Activated CD8-positive, alpha-beta T cell treated with anti-CD3 and anti-CD28 coated beads for 36 hours (primary cell): ENCODE data around the gene LPCAT1. TPM values are rescaled to one million over a fixed set of nuclear protein-coding genes. Genes with fewer than 3 reads are reported as not detected.
"Not testable (repeated sequence)": the region's sequence is repeated elsewhere in the genome, so short reads cannot be mapped to it uniquely, and the experiment has no call there.

Experiments
- ATAC-seq: fragments of 200-7000 bp; cut with Tn5 transposase; one replicate; pipeline ENCODE4 v1.10.0; 2021; ENCODE audit warnings: mild to moderate bottlenecking, moderate library complexity
- CTCF ChIA-PET: fragments of 350-600 bp; sonication (Branson Sonifier 250); formaldehyde crosslinking; loops from one replicate; lab custom pipeline; 2021; ENCODE audit warnings: antibody characterized with exemption; lab: Charles Lee
- POLR2A ChIA-PET: fragments of 350-600 bp; sonication (Branson Sonifier 250); formaldehyde crosslinking; loops from one replicate; lab custom pipeline; 2021; ENCODE audit warnings: antibody characterized with exemption; lab: Charles Lee
- DNase-seq: peaks from one replicate; pipeline ENCODE4 v3.0.0-alpha.2; 2020
- H3K27ac Mint-ChIP-seq: one replicate; pipeline ENCODE4 v1.8.0; 2021; ENCODE audit warnings: mild to moderate bottlenecking, mixed read lengths
- H3K27me3 Mint-ChIP-seq: one replicate; pipeline ENCODE4 v1.8.0; 2021; ENCODE audit warnings: mixed read lengths
- H3K36me3 Mint-ChIP-seq: one replicate; pipeline ENCODE4 v1.8.0; 2021; ENCODE audit warnings: low read depth, mixed read lengths
- H3K4me1 Mint-ChIP-seq: one replicate; pipeline ENCODE4 v1.8.0; 2021; ENCODE audit warnings: low read depth, mixed read lengths
- H3K4me3 Mint-ChIP-seq: one replicate; pipeline ENCODE4 v1.8.0; 2021; ENCODE audit warnings: mild to moderate bottlenecking, moderate library complexity, mixed read lengths
- H3K9me3 Mint-ChIP-seq: one replicate; pipeline ENCODE4 v1.8.0; 2021; ENCODE audit warnings: mixed read lengths
- CTCF ChIP-seq: fragments of 200-600 bp; IDR thresholded peaks from one replicate; pipeline ENCODE4 v1.8.0; 2022; ENCODE audit warnings: antibody characterized with exemption, mild to moderate bottlenecking
- intact Hi-C: fragments of 100-400 bp; cut with micrococcal nuclease; formaldehyde crosslinking; loops from one replicate; pipeline ENCODE4 v1.10.0; 2022
- total RNA-seq, 2 experiments: library from RNA; stranded (reverse); gene quantifications; one replicate each; pipeline ENCODE4 v1.2.3, GENCODE V29; 2021

LPCAT1 gene
- total RNA-seq, 2 experiments from 2014 or later, result 37.2 to 43.6 TPM

- Mint-ChIP-seq H3K4me3 (no peak overlapping the region), H3K36me3 (no peaks in the 10 kb centered on the region), H3K27me3 (no peaks in the 10 kb centered on the region), H3K9me3 (no peaks in the 10 kb centered on the region), H3K27ac (no peak overlapping the region), H3K4me1 (no peaks in the 10 kb centered on the region)
- CTCF ChIA-PET, result no interaction called here
- intact Hi-C loops, result no loop called here
- TF ChIP-seq CTCF, result no peak
- POLR2A ChIA-PET, result no interaction called here
- no peak for ATAC-seq
- DNase-seq, result no peak
These were observed 19.0 kb upstream of the LPCAT1 start for GRCh38 chr5:1542781-1543180.

DNA sequence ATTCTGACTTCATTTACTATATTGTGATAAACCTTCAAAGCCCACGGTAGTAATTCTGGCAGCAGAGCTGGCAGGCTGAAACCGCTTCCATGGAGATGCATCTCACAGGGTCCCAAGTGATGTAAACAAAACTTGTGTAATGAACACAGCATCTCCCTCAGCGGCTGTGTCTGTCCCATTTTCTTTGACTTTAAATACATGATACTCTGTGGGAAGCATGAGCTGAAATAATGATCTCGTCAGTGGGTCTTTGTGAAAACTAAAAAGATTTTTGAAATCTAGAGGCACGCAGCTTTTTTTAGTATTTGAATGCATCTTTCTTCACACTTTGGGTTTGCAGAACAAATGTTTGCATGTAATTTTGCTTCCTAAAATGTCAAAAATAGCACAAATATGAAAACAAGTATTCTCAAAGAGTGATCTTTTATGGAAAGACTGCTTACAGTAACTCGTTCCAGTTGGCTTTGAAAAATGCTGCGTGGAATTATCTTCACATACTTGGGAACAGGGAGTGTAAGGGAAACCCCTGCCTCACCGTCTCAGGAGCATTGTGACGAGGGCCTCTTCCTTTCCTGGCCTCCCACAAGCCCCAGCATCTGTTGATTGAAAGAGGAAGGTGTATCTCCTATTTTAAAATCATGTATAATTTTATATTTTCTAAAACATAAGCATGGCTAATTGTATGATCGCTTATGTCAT, 18.1 kb upstream of the LPCAT1 start:
- Mint-ChIP-seq H3K4me3 (no peak overlapping the region), H3K9me3 (no peaks in the 10 kb centered on the region), H3K36me3 (no peaks in the 10 kb centered on the region), H3K4me1 (peaks cover 8% of the 10 kb centered on the region), H3K27me3 (no peaks in the 10 kb centered on the region), H3K27ac (no peak overlapping the region)
- intact Hi-C loops, result no loop called here
- CTCF ChIA-PET, result interaction anchor here (1.4 kb wide), 1 partner anchor 103 kb away, joined by 3 read pairs; no protein-coding TSS in a partner anchor
- ATAC-seq, result no peak
- no peak for TF ChIP-seq CTCF
- no peak for DNase-seq
- POLR2A ChIA-PET, result no interaction called here

DNA sequence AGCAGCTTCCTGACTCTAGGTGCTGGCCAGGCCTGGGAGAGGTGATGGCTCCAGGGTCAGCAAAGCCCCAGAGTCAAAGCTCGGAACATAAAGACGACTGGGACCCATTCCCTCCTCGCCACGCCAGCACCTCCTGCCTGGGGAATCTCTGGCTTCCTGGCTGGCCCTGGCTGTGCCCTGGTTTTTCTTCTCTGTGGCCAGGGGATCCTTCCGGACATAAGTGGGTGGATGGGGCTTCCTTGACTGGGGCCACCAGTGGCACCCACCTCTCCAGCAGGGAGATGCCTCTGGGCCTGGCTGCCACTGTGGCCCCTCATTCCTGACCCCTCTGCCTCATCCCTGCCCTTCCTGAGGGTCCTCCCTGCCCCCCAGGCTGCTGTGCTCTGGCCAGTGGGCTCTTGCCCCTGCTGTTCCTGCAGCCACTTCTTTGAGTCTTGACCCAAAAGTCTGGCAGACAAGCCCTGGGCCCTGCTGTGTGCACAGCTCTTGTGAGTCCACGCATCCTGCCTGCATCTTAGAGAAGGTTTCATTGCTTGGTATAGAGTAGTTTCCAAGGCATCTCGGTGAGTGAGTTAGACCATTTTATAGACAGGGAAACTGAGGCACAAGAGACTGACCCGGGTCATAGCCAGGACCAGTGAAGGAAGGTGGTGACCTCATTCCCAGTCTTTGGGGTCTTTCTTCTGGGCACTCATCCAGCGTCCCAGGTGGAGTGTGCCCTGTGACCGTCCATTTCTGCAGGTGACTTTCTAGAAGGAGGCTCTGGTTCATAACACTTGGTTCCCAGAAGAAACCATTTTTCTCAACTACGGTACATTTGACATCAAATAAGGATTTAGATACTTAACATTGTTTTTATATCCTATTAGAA, 17.3 kb upstream of the LPCAT1 start:
- Mint-ChIP-seq H3K36me3 (no peaks in the 10 kb centered on the region), H3K9me3 (no peaks in the 10 kb centered on the region), H3K4me1 (peaks cover 16% of the 10 kb centered on the region), H3K27me3 (no peaks in the 10 kb centered on the region), H3K27ac (no peak overlapping the region), H3K4me3 (no peak overlapping the region)
- intact Hi-C loops, result no loop called here
- no peak for ATAC-seq
- no peak for TF ChIP-seq CTCF
- no peak for DNase-seq
- ChIA-PET POLR2A (no interaction called here), CTCF (interaction anchor here (1.4 kb wide), 1 partner anchor 104 kb away, joined by 3 read pairs; no protein-coding TSS in a partner anchor)

GRCh38 chr5:1540166-1540565, 16.4 kb upstream of the LPCAT1 start:
- ATAC-seq, result no peak
- intact Hi-C loops, result no loop called here
- POLR2A ChIA-PET, result no interaction called here
- TF ChIP-seq CTCF, result no peak
- peaks cover 23% of the 10 kb centered on the region for H3K4me1 Mint-ChIP-seq
- CTCF ChIA-PET, result no interaction called here
- H3K9me3 Mint-ChIP-seq, result no peaks in the 10 kb centered on the region
- H3K36me3 Mint-ChIP-seq, result no peaks in the 10 kb centered on the region
- DNase-seq, result no peak
- no peak overlapping the region for H3K27ac Mint-ChIP-seq
- no peaks in the 10 kb centered on the region for H3K27me3 Mint-ChIP-seq
- H3K4me3 Mint-ChIP-seq, result no peak overlapping the region

- peaks cover 23% of the 10 kb centered on the region for H3K4me1 Mint-ChIP-seq
- H3K36me3 Mint-ChIP-seq, H3K4me3 Mint-ChIP-seq, H3K9me3 Mint-ChIP-seq, DNase-seq, POLR2A ChIA-PET, H3K27ac Mint-ChIP-seq, ATAC-seq, intact Hi-C loops, CTCF ChIA-PET, H3K27me3 Mint-ChIP-seq: not testable (repeated sequence)
These were observed 15.8 kb upstream of the LPCAT1 start for GRCh38 chr5:1539393-1540161.
